GM10248 (cell line): ENCODE data around the gene COL15A1.

Source experiments
- CTCF ChIA-PET: fragments of 300-600 bp; sonication (Branson Sonifier 250); formaldehyde crosslinking; extraction: SDS; loops from one replicate; lab custom pipeline; 2021; ENCODE audit warnings: antibody characterized with exemption; lab: Yijun Ruan, JAX
- POLR2A ChIA-PET: fragments of 350-650 bp; sonication (Branson Sonifier 250); formaldehyde crosslinking; extraction: SDS; loops from one replicate; lab custom pipeline; 2020; ENCODE audit warnings: antibody characterized with exemption; lab: Yijun Ruan, JAX
- DNase-seq: peaks from one replicate; pipeline ENCODE4 v3.0.0; 2012; ENCODE audit errors: extremely low spot score
- CTCF ChIP-seq: IDR thresholded peaks from 2 replicates; pipeline ENCODE4 v1.5.1; 2012; ENCODE audit warnings: mild to moderate bottlenecking, low read depth; ENCODE audit errors: extremely low read depth, missing control alignments, control extremely low read depth

Gene COL15A1

DNA sequence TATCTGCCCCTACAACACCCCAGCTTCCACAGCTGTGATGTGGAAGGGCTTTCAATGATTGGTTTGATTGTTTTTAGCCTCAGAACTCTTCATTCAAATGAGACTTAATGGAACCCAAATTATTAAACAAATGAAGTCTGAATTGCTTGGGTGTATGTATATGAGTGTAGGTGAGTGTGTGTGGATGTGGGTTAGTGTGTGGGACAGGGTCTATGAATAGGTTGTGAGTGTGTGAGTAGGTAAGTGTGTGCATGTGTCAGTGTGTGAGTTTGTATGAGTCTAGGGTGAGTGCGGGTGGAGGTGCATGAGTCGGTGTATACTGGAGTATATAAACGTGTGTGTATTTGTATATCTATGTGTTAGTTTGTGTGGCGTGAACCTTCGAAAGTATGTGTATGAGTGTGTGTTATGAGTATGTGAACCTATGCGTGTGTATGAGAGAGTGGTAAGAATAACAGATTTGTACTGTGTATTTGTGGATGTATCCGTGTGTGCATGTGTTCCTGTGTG, 26.9 kb downstream of the COL15A1 start:
- ChIA-PET POLR2A (no interaction called here), CTCF (interaction anchor here (1.6 to 8.6 kb wide), 2 partner anchors 25 to 171 kb away, joined by 10 to 97 read pairs; no protein-coding TSS in a partner anchor)
- TF ChIP-seq CTCF = no peak
- DNase-seq = no peak

DNA sequence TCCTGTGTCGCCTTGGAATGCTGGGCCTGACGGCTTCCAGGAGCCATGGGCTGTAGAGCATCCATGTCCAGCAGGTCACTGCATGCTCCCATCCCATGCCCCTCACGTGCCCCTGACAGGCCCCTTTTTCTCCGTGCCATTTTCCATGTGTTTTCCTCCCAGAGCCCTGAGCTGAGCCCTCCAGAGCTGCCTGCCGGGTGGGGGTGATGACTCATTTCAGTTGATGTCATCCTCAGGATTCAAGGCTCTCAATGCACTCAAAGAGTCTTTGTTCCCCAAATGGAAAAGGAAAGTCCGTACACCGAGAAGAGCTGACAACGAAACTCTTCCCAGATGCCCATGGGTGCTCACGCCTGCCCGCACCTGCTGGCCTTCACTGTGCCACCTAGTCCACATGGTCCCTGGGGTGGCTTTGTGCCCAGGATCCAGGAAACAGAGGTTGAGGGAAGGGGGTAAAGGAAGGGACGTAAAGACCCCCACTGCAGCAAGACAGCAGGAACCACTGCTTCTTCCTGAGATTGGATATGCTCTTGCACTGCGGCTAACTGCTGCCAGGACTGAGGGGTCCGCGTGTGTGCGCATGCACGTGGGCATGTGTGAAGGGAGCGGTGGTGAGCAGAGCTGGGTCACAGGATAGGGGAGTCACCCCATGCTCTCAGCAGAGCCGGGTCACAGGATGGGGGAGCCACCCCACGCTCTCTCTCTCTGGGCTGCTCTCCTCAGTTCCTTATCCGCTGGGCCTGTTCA, 27.6 kb downstream of the COL15A1 start:
- POLR2A ChIA-PET = no interaction called here

GRCh38 chr9:98971915-98972223, 28.2 kb downstream of the COL15A1 start:
- POLR2A ChIA-PET = no interaction called here
- no peak for TF ChIP-seq CTCF
- DNase-seq = no peak
- CTCF ChIA-PET = interaction anchor here (5.9 to 8.6 kb wide), 2 partner anchors 14 to 23 kb away, joined by 33 to 97 read pairs; no protein-coding TSS in a partner anchor

More for the DNA sequence above, 27.6 kb downstream of the COL15A1 start:
- no peak for TF ChIP-seq CTCF
- DNase-seq = no peak
- CTCF ChIA-PET = interaction anchor here (5.9 to 8.6 kb wide), 2 partner anchors 14 to 24 kb away, joined by 33 to 97 read pairs; no protein-coding TSS in a partner anchor

GRCh38 chr9:98972716-98973115, 29.0 kb downstream of the COL15A1 start:
- ChIA-PET CTCF (interaction anchor here (1.0 to 8.6 kb wide), 8 partner anchors 9 to 168 kb away, joined by 3 to 97 read pairs (median 4); no protein-coding TSS in a partner anchor), POLR2A (no interaction called here)
- TF ChIP-seq CTCF = no peak
- no peak for DNase-seq

DNA sequence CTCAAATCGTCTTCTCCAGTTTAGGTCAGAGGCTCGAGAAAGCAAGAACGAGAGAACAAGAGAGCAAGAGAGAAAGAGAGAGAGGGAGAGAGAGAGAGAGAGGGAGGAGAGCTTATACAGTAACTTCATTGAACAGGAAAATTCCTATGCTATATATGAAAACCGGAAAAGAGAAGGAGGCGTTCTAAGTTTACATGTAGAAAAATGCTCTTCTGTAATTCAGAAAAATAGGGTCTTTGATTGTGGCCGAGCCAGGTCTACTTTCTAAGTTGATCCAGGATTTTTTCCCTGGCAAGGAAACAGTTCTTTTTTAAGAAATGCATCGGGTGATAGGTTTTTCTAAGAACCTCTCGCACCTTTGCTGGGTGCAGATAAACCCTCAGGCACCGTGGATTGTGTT, 29.5 kb downstream of the COL15A1 start:
- ChIA-PET CTCF (interaction anchor here (1.0 to 8.6 kb wide), 9 partner anchors 9 to 167 kb away, joined by 3 to 97 read pairs (median 4); no protein-coding TSS in a partner anchor), POLR2A (no interaction called here)
- DNase-seq = no peak
- no peak for TF ChIP-seq CTCF

DNA sequence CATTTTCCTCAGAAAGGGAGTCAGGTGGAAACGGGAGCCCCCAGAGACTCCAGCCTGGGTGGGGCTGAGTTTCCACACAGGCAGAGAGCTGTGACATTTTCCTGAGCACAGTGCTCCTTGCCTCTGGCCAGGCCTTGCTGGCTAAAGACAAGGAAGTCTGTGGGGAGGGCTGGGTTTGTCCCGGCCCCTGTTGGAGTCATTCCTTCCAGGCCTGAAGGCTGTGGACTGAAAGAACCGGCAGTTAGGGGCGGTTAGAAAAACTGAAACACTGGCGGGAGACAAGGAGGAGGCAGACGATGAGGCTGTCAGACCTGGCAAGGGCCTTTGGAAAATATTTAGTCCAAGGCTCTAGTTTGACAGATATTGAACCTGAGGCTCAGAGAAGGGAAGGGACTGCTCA, 29.9 kb downstream of the COL15A1 start:
- no peak for DNase-seq
- POLR2A ChIA-PET = no interaction called here
- TF ChIP-seq CTCF = no peak
- CTCF ChIA-PET = interaction anchor here (1.0 to 8.6 kb wide), 9 partner anchors 8 to 167 kb away, joined by 3 to 97 read pairs (median 4); no protein-coding TSS in a partner anchor
